ENCODE measurements around the gene TBCD.
"Not testable (repeated sequence)": the region's sequence is repeated elsewhere in the genome, so short reads cannot be mapped to it uniquely, and the experiment has no call there.

Gene TBCD

GRCh38 chr17:82729479-82730260 lies 22.2 kb upstream of the TBCD start:
- DNase-seq (ENCODE audit: low spot score): no peak

- DNase-seq (ENCODE audit: low spot score): no peak
Observed at GRCh38 chr17:82732118-82732743, 19.6 kb upstream of the TBCD start.

- peak; percentile 89 for DNase-seq (ENCODE audit: low spot score)
Observed at GRCh38 chr17:82734987-82735866, 16.6 kb upstream of the TBCD start, which contains the start of gene FN3K. Gene FN3K (plus strand): TSS chr17:82735615. CDS start chr17:82735637, 22 bp downstream.

- no peak for DNase-seq (ENCODE audit: low spot score)
Observed at GRCh38 chr17:82736511-82737185, 15.2 kb upstream of the TBCD start.

- no peak for DNase-seq (ENCODE audit: low spot score)
Observed at GRCh38 chr17:82737967-82738877, 13.6 kb upstream of the TBCD start.

GRCh38 chr17:82740906-82741759 lies 10.7 kb upstream of the TBCD start:
- no peak for DNase-seq (ENCODE audit: low spot score)

- no peak for DNase-seq (ENCODE audit: low spot score)
Observed at GRCh38 chr17:82743344-82744219, 8.3 kb upstream of the TBCD start.

GRCh38 chr17:82744736-82745135 lies 7.1 kb upstream of the TBCD start:
- DNase-seq (ENCODE audit: low spot score): not testable (repeated sequence)

GRCh38 chr17:82745524-82745923 lies 6.3 kb upstream of the TBCD start:
- no peak for DNase-seq (ENCODE audit: low spot score)

- no peak for DNase-seq (ENCODE audit: low spot score)
Observed at GRCh38 chr17:82748756-82749155, 3.1 kb upstream of the TBCD start.

GRCh38 chr17:82750241-82750908 lies 1.5 kb upstream of the TBCD start:
- no peak for DNase-seq (ENCODE audit: low spot score)

GRCh38 chr17:82751171-82751570 lies 694 bp upstream of the TBCD start:
- DNase-seq (ENCODE audit: low spot score): no peak

- peak; percentile 67 for DNase-seq (ENCODE audit: low spot score)
Observed at GRCh38 chr17:82752371-82753200, 721 bp downstream of the TBCD start.

- no peak for DNase-seq (ENCODE audit: low spot score)
Observed at GRCh38 chr17:82753201-82753464, 1.3 kb downstream of the TBCD start.

GRCh38 chr17:82754297-82755208 lies 2.7 kb downstream of the TBCD start:
- DNase-seq (ENCODE audit: low spot score): no peak

- DNase-seq (ENCODE audit: low spot score): no peak
Observed at GRCh38 chr17:82756166-82756565, 4.3 kb downstream of the TBCD start.

GRCh38 chr17:82765371-82765770 lies 13.5 kb downstream of the TBCD start:
- no peak for DNase-seq (ENCODE audit: low spot score)
